HG03045 (cell line): ENCODE data around the gene RTKN.
"Not testable (repeated sequence)": the region's sequence is repeated elsewhere in the genome, so short reads cannot be mapped to it uniquely, and the experiment has no call there.

ENCODE experiments used
- ATAC-seq: cut with Tn5 transposase; IDR thresholded peaks from one replicate; pipeline ENCODE4 v1.9.1; 2021; ENCODE audit warnings: mild to moderate bottlenecking, moderate library complexity; ENCODE audit not compliant: unreplicated experiment

Gene RTKN

GRCh38 chr2:74462054-74462785, 20.5 kb upstream of the RTKN start:
- no peak for ATAC-seq

- ATAC-seq = no peak
Observed at GRCh38 chr2:74461187-74462053, 19.7 kb upstream of the RTKN start.

DNA sequence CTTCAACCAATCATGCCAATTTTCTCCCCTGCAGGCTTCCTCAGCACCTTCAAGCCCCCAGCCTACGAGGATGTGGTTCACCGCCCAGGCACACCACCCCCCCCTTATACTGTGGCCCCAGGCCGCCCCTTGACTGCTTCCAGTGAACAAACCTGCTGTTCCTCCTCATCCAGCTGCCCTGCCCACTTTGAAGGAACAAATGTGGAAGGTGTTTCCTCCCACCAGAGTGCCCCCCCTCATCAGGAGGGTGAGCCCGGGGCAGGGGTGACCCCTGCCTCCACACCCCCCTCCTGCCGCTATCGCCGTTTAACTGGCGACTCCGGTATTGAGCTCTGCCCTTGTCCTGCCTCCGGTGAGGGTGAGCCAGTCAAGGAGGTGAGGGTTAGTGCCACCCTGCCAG, 18.4 kb upstream of the RTKN start:
- not testable (repeated sequence) for ATAC-seq

DNA sequence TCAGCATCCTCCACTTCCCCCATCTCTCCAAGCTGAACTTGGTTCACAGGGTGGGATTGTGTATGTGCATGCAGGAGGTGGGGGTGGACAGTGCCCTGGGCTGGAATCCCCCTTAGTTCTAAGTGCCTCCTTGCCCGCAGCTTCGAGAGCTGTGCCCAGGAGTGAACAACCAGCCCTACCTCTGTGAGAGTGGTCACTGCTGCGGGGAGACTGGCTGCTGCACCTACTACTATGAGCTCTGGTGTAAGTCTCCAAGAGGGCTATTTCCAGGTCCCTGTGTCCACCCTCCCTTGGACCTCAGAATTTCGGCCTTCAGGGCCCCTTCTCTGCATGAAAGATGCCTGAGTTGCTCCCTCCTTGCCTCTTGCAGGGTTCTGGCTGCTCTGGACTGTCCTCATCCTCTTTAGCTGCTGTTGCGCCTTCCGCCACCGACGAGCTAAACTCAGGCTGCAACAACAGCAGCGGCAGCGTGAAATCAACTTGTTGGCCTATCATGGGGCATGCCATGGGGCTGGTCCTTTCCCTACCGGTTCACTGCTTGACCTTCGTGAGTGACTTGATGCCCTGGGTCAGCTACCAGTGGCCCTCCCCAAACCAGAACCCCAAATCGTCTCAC, 17.9 kb upstream of the RTKN start:
- ATAC-seq = not testable (repeated sequence)

DNA sequence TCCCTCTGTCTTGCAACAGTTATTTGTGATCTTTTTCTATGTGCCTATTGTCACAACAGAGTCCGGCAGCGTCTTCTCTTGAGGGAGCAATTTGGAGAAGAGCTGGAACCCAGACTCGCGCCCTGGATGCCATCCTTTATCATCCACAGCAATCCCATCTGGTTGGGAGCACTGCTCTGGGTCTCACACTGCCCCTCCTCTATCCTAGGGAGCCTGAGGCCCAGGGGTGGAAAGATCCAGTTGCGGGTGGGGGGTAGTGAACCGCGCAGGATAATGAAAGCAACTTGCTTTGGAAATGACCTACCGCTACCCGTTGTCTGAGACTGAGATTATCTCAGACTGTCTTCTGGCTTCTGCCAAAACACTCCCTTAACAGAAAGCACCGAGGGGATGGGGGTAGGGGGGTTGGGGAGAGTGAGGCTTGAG, 17.2 kb upstream of the RTKN start:
- no peak for ATAC-seq

DNA sequence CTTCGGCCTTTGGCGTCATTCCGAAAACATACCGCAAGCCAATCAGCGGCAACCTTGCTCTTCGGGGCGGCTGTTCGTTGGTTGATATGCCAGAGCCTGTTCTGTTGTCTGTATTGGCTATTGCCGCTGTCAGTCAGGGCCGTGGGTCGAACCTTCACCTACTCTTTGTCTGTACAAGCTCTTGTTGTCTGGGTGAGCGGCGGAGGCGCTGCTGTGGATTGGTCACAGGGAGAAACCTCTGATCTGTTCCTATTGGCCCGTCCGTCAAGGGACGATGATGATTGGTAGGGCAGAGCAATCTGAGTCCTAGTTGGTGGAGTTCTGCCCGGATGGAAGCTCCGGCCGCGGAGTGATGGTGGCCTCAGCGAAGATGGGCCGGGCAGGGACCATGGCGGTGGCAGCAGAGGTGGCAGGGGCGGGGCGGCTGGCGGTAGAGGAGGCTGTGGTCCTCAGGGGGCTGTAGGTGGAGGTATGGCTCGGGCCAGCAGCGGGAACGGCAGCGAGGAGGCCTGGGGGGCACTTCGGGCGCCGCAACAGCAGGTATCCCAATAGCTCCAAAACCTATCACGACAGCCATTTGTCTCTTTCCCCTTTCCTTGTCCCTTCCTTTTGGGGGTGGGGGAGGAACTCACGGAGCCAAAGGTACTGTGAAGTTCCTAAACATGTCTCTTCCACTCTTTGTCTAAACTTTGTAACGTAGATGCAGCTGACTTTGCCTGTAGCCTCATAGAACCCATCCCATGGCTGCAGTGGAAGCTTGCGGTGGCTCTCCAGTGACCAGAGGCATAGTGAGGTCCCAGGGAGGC, 16.6 kb upstream of the RTKN start, which contains the start of gene WBP1:
Gene WBP1 (plus strand): TSS at position 307 of the 806 bp plus-strand sequence. CDS start 165 bp downstream, at position 472.
- peak; percentile 85 for ATAC-seq

DNA sequence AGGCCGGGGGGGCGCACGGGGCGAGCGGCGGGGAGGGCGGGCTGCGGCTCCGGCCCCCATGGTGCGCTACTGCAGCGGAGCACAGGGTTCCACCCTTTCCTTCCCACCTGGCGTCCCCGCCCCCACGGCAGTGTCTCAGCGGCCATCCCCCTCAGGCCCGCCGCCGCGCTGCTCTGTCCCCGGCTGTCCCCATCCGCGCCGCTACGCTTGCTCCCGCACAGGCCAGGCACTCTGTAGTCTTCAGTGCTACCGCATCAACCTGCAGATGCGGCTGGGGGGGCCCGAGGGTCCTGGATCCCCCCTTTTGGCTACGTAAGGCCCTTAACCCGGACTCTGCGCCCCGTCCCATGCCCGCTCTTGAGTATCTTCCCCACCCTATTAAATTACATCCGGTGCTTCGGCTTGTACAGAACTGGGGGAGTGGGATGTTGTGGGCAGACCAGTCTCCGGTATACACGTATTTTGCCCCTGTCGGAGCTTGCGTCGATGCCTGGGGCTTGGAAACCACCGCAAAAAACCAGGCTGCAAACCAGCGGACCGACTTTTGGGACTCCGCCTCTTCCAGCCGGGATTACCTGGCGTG, 15.9 kb upstream of the RTKN start:
- peak; percentile 40 for ATAC-seq

GRCh38 chr2:74457129-74457548, 15.4 kb upstream of the RTKN start:
- no peak for ATAC-seq

DNA sequence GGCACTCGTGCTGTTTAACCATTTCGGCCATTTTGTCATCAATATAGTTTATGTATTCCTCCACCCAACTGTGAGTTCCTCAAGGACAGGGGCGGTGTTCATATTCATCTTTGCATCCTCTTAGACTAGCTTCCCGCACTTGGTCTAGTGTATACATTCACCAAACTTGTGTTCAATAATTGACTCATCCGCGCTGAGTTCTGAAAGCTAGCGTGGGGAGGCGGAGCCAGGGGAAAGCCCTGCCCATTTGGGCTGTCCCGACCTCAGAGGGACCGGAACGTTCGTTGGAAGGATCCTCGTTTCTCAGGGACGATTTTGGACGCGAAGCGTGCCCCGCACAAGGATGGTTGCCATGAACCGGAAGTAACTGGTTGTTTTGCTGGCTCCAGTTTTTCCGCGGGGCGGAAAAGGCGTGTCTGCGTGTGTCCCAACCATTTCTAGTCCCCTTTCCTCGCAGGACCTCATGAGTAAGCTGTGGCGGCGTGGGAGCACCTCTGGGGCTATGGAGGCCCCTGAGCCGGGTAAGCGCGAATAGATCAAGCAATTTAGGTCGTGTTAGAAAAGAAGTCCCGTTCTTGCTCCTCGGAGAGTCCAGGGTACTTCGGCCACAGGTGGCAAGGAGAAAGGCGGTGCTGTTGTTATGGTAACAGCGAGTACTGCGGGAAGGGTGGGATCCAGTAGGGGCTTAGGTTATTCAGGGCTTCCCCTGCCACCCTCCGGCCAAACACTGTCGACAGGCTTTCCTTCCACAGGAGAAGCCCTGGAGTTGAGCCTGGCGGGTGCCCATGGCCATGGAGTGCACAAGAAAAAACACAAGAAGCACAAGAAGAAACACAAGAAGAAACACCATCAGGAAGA, 13.1 kb upstream of the RTKN start, which contains the start of gene INO80B:
Gene INO80B (plus strand): TSS at position 434 of the 858 bp plus-strand sequence. CDS start 30 bp downstream, at position 464.
- peak; percentile 36 for ATAC-seq

DNA sequence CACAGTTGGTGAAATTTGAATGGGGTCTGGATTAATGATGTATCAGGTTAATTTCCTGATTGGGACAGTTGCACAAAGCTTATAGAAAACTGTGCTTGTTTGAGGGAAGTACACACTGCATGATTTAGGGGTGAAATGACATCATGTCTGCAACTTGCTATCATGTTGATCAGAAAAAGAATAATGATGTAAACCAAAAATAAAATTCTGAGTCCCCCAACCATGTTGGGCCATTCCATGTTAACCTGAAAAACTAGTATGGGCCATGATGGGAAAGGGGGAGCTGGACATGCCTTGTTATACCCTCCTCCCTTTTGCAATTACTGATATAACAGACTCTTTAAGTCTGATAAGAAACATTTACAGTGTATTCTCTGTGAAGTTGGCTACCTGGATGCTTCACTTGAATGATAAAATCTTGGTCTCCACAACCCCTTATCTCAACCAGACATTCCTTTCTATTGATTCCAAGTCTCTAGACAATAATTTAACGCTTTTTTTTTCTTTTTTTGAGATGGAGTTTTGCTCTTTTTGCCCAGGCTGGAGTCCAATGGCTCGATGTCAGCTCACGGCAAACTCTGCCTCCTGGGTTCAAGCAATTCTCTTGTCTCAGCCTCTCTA, 8.9 kb upstream of the RTKN start:
- no peak for ATAC-seq

- no peak for ATAC-seq
Observed at GRCh38 chr2:74448771-74449170, 7.0 kb upstream of the RTKN start.

- no peak for ATAC-seq
Observed at GRCh38 chr2:74447230-74447999, 5.7 kb upstream of the RTKN start.

- no peak for ATAC-seq
Observed at GRCh38 chr2:74444498-74445318, 3.0 kb upstream of the RTKN start.

DNA sequence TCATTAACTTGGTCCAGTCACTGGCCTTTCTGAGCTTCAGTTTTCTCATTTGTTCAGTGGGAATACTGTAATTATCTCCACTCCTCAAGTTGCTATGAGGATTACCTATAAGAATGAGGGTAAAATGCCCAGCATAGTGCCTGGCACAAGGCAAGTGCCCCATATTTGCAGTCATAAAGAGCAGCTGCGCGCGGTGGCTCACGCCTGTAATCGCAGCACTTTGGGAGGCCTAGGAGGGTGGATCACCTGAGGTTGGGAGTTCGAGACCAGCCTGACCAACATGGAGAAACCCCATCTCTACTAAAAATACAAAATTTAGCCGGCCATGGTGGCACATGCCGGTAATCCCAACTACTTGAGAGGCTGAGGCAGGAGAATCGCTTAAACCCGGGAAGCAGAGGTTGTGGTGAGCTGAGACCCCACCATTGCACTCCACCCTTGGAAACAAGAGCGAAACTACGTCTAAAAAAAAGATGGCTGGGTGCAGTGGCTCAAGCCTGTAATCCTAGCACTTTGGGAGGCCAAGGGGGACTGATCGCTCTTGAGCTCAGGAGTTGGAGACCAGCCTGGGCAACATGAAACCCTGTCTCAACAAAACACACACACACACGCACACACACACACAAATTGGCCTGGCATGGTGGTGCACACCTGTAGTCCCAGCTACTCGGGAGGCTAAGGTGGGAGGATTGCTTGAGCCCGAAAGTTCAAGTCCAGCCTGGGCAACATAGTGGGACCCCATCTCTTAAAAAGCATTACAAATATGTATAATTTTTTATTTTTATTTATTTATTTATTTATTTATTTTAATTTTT, 953 bp upstream of the RTKN start:
- not testable (repeated sequence) for ATAC-seq

DNA sequence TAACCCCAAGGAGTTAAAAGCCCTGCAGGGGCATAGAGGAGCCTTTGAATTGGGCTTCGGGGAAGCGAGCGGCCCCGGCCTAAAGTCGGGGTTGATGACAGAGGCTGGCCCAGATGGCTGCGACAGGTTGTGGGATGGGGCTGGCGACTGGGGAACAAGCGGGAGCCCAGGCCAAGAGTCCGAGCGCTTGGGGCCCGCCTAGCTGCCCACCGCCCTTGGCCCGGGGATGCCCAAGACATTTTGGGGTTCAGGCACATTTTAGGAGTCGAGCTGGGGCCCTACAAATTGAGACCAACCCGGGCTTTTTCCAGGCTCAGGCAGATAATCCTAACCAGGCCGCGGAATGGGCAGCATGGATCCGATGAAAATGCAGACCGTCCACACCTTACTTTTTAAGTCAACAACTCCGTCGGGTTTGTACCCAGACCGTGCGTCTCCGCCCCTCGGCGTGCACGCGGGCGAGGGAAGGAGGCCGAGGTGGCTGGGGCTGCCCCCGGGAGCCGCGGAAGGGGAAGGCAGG, 507 bp downstream of the RTKN start:
- ATAC-seq = no peak
